WI38 (cell line): ENCODE measurements around the gene MCF2L2.
"Not testable (repeated sequence)": the region's sequence is repeated elsewhere in the genome, so short reads cannot be mapped to it uniquely, and the experiment has no call there.

Source experiments
- H3K4me3 ChIP-seq: 2 replicates; pipeline ENCODE4 v1.5.1; 2011; ENCODE audit warnings: low read depth, mild to moderate bottlenecking, control low read depth, low read length
- TF ChIP-seq, protein P1 (sequence below): IDR thresholded peaks from 2 replicates; pipeline ENCODE4 v1.5.1; 2012; ENCODE audit warnings: low read depth, mild to moderate bottlenecking, control low read depth, low read length

The MCF2L2 gene

DNA sequence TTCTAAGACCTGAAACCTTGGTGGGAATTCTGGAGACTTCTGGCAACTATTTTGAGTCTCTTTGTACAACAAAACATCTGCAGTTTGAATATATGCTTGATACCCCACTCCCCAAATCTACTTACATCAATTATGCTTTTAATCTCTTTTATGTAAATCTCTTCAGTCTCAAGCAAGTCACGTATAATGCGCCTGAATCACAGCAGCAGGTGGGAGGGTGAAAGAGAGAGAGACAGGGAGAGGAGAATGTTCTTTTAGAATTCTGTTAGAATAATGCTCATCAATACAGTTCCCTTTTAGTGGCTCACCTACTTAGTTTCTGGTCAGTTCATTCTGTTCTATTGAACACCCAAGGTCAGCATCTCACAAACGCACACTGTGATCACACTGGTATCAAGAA is 197.6 kb downstream of the MCF2L2 start:
- H3K4me3 ChIP-seq = no peak overlapping the region
- TF ChIP-seq, protein P1, sequence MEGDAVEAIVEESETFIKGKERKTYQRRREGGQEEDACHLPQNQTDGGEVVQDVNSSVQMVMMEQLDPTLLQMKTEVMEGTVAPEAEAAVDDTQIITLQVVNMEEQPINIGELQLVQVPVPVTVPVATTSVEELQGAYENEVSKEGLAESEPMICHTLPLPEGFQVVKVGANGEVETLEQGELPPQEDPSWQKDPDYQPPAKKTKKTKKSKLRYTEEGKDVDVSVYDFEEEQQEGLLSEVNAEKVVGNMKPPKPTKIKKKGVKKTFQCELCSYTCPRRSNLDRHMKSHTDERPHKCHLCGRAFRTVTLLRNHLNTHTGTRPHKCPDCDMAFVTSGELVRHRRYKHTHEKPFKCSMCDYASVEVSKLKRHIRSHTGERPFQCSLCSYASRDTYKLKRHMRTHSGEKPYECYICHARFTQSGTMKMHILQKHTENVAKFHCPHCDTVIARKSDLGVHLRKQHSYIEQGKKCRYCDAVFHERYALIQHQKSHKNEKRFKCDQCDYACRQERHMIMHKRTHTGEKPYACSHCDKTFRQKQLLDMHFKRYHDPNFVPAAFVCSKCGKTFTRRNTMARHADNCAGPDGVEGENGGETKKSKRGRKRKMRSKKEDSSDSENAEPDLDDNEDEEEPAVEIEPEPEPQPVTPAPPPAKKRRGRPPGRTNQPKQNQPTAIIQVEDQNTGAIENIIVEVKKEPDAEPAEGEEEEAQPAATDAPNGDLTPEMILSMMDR = no peak

DNA sequence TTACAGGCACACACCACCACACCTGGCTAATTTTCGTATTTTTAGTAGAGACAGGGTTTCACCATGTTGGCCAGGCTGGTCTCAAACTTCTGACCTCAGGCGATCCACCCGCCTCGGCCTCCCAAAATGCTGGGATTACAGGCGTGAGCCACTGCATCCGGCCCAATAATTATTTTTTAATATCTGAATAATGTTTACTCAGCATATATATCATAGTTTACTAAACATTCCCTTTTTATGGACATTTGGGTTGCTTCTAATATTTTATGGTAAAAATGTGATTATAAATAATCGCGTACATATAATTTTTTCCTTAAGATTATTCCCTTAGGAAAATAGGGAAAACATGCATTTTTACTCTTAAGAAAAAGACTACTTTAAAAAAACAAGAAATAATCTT is 198.2 kb downstream of the MCF2L2 start:
- H3K4me3 ChIP-seq = not testable (repeated sequence)

GRCh38 chr3:183229178-183229577 is 199.2 kb downstream of the MCF2L2 start:
- H3K4me3 ChIP-seq = no peak overlapping the region
- TF ChIP-seq, protein P1 = no peak

DNA sequence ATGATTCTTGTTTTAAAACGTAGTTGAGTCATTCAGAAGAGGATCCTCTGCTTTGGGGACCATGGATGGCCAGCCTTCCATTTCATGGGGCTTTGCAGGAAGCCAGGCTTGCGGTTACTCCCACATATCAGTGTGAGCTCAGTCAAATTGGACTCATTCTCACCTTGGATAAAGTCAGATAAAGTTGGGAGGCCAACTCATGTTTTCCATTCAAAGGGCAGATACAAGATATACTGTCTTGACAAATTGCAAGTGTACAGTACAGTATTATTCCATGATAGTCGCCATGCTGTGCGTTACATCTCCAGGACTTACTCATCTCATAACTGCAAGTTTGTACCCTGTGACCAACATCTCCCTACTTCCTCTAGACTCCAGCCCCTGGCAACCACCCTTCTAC is 200.8 kb downstream of the MCF2L2 start:
- TF ChIP-seq, protein P1 = no peak
- H3K4me3 ChIP-seq = no peak overlapping the region

- H3K4me3 ChIP-seq = no peak overlapping the region
- TF ChIP-seq, protein P1 = no peak
Observed at GRCh38 chr3:183226333-183226890, 202.0 kb downstream of the MCF2L2 start.

GRCh38 chr3:183224180-183224970 is 204.0 kb downstream of the MCF2L2 start:
- H3K4me3 ChIP-seq = no peak overlapping the region
- TF ChIP-seq, protein P1 = no peak

DNA sequence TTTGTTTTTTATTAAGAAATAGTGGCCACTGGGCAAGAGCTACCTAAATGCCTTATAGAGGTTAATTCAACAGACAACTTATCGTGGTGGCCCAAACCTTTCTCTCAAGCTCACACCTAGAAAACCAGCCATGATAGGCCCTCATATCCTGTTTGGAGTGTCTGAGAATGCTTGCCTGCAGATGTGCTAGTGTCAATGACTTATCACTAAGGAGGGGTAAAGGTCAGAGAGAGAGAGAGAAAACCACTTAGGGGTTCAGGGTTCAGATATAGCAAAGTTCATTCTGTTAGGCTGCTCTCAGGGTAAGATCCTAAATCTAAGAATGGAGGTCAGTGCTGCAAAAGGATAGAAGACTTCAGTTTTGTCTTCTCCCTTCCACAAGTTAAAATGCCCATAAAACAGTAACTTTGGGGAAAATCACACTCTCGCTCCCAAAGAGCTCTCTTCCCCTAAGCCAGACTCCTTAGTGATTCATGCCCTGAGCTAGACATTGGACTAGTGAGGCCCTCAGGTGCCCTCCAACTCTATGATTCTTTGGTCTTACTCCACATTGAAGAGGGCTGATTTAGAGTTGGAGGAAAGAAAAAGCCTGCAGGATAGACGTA is 205.7 kb downstream of the MCF2L2 start:
- TF ChIP-seq, protein P1 = no peak
- no peak overlapping the region for H3K4me3 ChIP-seq
